ENCODE measurements around the gene MED9.

DNA sequence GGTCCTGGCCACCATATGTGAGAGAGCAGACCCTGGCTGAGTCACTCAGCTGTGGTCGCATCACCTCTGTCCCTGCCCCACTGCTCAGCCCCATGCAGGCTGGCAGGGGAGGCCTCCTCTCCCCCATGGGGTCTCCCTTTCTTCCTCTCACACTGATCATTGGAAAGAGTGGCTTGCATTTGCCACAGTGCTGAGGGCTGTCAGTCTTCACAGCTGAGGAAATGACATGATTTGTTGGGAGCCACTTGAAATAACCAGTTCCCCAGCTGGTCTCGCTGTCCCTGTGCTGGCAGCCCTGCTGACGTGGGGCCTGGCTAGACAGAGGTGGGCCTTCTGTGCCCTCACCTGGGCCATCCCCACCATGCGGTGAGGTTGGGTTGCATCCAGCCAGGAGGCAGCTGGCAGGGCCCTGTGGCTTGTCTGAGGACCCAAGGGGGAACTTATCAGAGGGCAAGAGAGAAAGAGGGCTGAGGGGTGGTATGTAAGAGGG lies 30.1 kb upstream of the MED9 start:
- TF ChIP-seq POLR2A (IDR thresholded peaks at IDR 0.05; ENCODE audit: low read depth, low read length) (no peak), POLR2AphosphoS5 (IDR thresholded peaks at IDR 0.05; ENCODE audit: low read depth, low read length) (no peak), TAF1 (IDR thresholded peaks at IDR 0.05; ENCODE audit: low read depth, low read length) (no peak), POU2F2 (IDR thresholded peaks at IDR 0.05; ENCODE audit: low read depth, low read length) (no peak)
